Peyer's patch (tissue), 4 donors: ENCODE measurements around the gene TPCN2.

Experiments used
- CTCF ChIP-seq, 6 experiments: fragments of 450-650 bp in 4 of 6; fragments of 200-600 bp in 2 of 6; sonication (generic) in 1 of 6; IDR thresholded peaks; one replicate each; pipeline ENCODE4 v1.5.1; 2017 to 2019; ENCODE audit warnings: antibody characterized with exemption in 6 of 6, mild to moderate bottlenecking in 3 of 6, moderate library complexity in 1 of 6
- POLR2A ChIP-seq, 2 donors: fragments of 450-650 bp; IDR thresholded peaks; one replicate each; pipeline ENCODE4 v1.5.1; 2017; ENCODE audit warnings: antibody characterized with exemption in 2 of 2, mild to moderate bottlenecking in 2 of 2, moderate library complexity in 2 of 2

- TF ChIP-seq POLR2A (IDR thresholded peaks at IDR 0.05) (no peak), CTCF (IDR thresholded peaks at IDR 0.05) (no peak)
Observed at GRCh38 chr11:69127884-69128283, 79.2 kb downstream of the TPCN2 start.
